B cell (primary cell): ENCODE measurements around the gene KCNC4.

Experiments
- CTCF ChIP-seq: fragments of 200-600 bp; IDR thresholded peaks from one replicate; pipeline ENCODE4 v1.8.0; 2022; ENCODE audit warnings: antibody characterized with exemption, mild to moderate bottlenecking
- EZH2 ChIP-seq: IDR thresholded peaks from 2 replicates; pipeline ENCODE4 v1.6.1; 2012; ENCODE audit warnings: borderline replicate concordance, low read depth, mild to moderate bottlenecking, moderate library complexity, low read length; ENCODE audit not compliant: insufficient read depth, poor library complexity, severe bottlenecking

DNA sequence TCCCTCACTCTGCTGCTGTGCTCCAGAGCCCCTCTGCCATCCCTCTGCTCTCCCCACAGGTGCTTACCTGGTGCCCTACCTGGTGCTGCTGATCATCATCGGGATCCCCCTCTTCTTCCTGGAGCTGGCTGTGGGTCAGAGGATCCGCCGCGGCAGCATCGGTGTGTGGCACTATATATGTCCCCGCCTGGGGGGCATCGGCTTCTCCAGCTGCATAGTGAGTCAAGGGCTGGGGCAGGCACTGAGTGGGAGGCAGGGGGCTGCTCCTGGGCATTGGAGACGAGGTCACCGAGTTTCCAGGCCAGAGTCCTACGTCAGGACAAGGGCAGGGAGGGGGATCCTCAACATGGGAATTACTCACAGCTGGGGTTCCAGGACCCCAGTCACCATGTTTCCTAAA is 38.1 kb upstream of the KCNC4 start:
- TF ChIP-seq CTCF = no peak
- no peak for TF ChIP-seq EZH2
